Retinal pigment epithelial cell (primary cell): ENCODE results near the gene FHIP2A.
A peak's percentile ranks its signal among the peaks of the same experiment; 100 is the strongest.
"Not testable (repeated sequence)": the region's sequence is repeated elsewhere in the genome, so short reads cannot be mapped to it uniquely, and the experiment has no call there.

Experiments used
- DNase-seq: peaks from one replicate; pipeline ENCODE4 v3.0.0-alpha.2; 2010; ENCODE audit warnings: low read depth
- H3K4me3 ChIP-seq: 2 replicates; pipeline ENCODE4 v1.5.1; 2011; ENCODE audit warnings: mild to moderate bottlenecking, low read length, control low read depth, moderate library complexity
- CTCF ChIP-seq: conservative IDR thresholded peaks from 2 replicates; pipeline ENCODE4 v1.5.1; 2011; ENCODE audit warnings: low read depth, low read length, control low read depth, inconsistent platforms

FHIP2A gene

GRCh38 chr10:114850126-114850525, 28.5 kb downstream of the FHIP2A start:
- H3K4me3 ChIP-seq: no peak overlapping the region
- DNase-seq: no peak
- TF ChIP-seq CTCF: no peak

DNA sequence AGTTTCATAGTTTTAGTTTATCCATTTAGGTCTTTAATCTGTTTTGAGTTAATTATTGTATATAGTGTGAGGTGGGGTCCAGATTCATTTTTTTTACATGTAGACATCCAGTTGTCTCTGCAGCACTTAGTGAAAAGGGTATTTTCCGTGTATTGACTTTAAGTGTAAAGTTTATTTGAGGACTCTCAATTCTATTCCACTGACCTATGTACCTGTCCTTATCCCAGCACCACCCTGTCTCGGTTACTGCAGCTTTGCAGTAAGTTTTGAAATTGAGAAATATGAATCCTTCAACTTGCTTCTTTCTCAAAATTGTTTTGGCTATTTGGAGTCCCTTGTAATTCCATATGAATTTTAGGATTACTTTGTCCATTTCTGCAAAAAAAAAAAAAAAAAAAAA, 29.8 kb downstream of the FHIP2A start:
- DNase-seq: no peak
- H3K4me3 ChIP-seq: no peak overlapping the region
- no peak for TF ChIP-seq CTCF

GRCh38 chr10:114852197-114852596, 30.6 kb downstream of the FHIP2A start:
- no peak for DNase-seq
- no peak overlapping the region for H3K4me3 ChIP-seq
- no peak for TF ChIP-seq CTCF

GRCh38 chr10:114854906-114855305, 33.3 kb downstream of the FHIP2A start:
- no peak for DNase-seq
- no peak overlapping the region for H3K4me3 ChIP-seq
- TF ChIP-seq CTCF: no peak

DNA sequence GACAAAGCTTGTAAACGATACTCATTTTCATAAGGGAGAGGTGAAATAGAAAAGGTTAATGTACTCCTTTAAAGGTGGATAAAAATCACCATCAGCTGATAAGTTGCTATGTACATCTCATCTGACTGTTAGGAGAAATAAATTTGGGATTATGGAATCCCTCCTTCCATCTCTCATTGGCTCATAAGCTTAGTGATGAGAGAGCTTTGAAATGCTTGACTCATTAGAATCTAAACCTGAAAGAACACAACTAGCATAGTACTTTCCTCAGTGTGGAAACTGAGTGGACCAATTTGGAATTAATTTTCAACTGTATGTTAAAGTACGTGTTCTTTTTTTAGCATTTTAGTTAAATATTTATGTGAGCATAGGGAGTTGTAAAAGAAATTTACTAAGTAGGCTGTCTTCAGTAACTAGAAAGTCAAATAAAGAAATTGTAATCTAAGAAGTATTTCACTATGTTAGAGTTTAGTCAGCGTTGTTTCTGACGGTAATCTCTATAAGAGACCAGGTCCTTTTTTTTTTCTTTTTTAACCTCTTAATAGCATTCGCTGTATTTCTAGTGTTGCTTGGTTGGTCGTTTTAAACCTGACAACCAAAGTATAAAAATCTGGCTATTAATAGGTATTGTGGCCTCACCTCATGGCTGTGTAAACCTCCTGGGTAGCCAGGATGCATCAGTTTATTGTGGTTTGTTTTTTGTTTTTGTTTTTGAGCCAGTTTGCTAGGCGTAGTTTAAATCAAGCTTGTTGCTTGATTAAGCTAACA, 34.4 kb downstream of the FHIP2A start:
- TF ChIP-seq CTCF: no peak

GRCh38 chr10:114856544-114857287, 35.1 kb downstream of the FHIP2A start:
- no peak overlapping the region for H3K4me3 ChIP-seq
- no peak for TF ChIP-seq CTCF
- peak; percentile 61 for DNase-seq

More for the DNA sequence above, 34.4 kb downstream of the FHIP2A start:
- no peak for DNase-seq
- no peak overlapping the region for H3K4me3 ChIP-seq

DNA sequence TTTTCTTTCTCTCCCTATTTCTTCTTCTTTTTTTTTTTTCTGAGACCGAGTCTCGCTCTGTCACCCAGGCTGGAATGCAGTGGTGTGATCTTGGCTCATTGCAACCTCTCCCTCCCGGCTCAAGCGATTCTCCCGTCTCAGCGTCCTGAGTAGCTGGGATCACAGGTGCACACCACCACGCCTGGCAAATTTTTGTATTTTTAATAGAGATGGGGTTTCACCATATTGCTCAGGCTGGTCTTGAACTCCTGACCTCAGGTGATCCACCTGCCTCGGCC, 35.6 kb downstream of the FHIP2A start:
- H3K4me3 ChIP-seq, DNase-seq: not testable (repeated sequence)
